CD4-positive, alpha-beta T cell treated with Interleukin-17A for 4 hours (primary cell): ENCODE data around the gene MRPL30.
"Not testable (repeated sequence)": the region's sequence is repeated elsewhere in the genome, so short reads cannot be mapped to it uniquely, and the experiment has no call there.

Experiments
- DNase-seq: peaks from one replicate; pipeline ENCODE4 v3.0.0-alpha.2; 2020; ENCODE audit warnings: mixed read lengths

Gene MRPL30

GRCh38 chr2:99187011-99187410 is 6.0 kb downstream of the MRPL30 start:
- no peak for DNase-seq

- DNase-seq: no peak
These were observed 7.4 kb downstream of the MRPL30 start for GRCh38 chr2:99188357-99188756.

GRCh38 chr2:99190548-99190947 is 9.6 kb downstream of the MRPL30 start:
- no peak for DNase-seq

- not testable (repeated sequence) for DNase-seq
These were observed 11.4 kb downstream of the MRPL30 start for GRCh38 chr2:99192364-99192763.

- no peak for DNase-seq
These were observed 17.3 kb downstream of the MRPL30 start for GRCh38 chr2:99198103-99198841.

GRCh38 chr2:99200076-99200800 is 19.3 kb downstream of the MRPL30 start:
- no peak for DNase-seq

- no peak for DNase-seq
These were observed 21.1 kb downstream of the MRPL30 start for GRCh38 chr2:99201959-99202678.

- no peak for DNase-seq
These were observed 24.5 kb downstream of the MRPL30 start for GRCh38 chr2:99205491-99205890.

- DNase-seq: no peak
These were observed 35.1 kb downstream of the MRPL30 start for GRCh38 chr2:99216096-99216495.

- DNase-seq: no peak
These were observed 37.0 kb downstream of the MRPL30 start for GRCh38 chr2:99217929-99218501.

GRCh38 chr2:99233177-99233576 is 52.2 kb downstream of the MRPL30 start:
- DNase-seq: not testable (repeated sequence)

- DNase-seq: no peak
These were observed 57.6 kb downstream of the MRPL30 start for GRCh38 chr2:99238599-99238998.

- DNase-seq: no peak
These were observed 59.4 kb downstream of the MRPL30 start for GRCh38 chr2:99240431-99240830.

GRCh38 chr2:99242151-99242550 is 61.2 kb downstream of the MRPL30 start:
- DNase-seq: no peak
